K562 (cell line): ENCODE data around the gene CREG1. TPM values are rescaled to one million over a fixed set of nuclear protein-coding genes. Genes with fewer than 3 reads are reported as not detected.
A peak's percentile ranks its signal among the peaks of the same experiment; 100 is the strongest.

ENCODE experiments used
- HOMEZ ChIP-seq: fragments of 250-450 bp; sonication (Bioruptor Pico); IDR thresholded peaks from 2 replicates; pipeline ENCODE4 v1.4.0; 2020; ENCODE audit warnings: mild to moderate bottlenecking, moderate library complexity
- ZBTB40 ChIP-seq, 2 experiments: fragments of 450-650 bp in 1 of 2; sonication (generic) in 1 of 2; formaldehyde crosslinking in 1 of 2; IDR thresholded peaks; 2 replicates each; pipeline versions ENCODE4 v1.7.1 to v1.9.0; 2016 to 2022; ENCODE audit warnings: inconsistent platforms in 1 of 2, mild to moderate bottlenecking in 1 of 2, missing genetic modification reagents in 1 of 2
- polyA plus RNA-seq, 8 experiments: library from polyadenylated mRNA; depleted of rRNA in 4 of 8; stranded (reverse) in 5 of 8; unstranded in 3 of 8; fragments of >200 nt; fragmentation: Nextera tagmentation in 2 of 8; fragmentation: Illumina TruSeq in 1 of 8; extraction: Ambion mirVana in 2 of 8; extraction: Trizol in 1 of 8; gene quantifications; 2 replicates each; pipeline versions ENCODE4 v1.2.1 to v1.2.3, GENCODE V29; 2011 to 2014; ENCODE audit warnings: inconsistent platforms in 1 of 8, missing spikeins in 1 of 8
- total RNA-seq, 7 experiments: library from RNA; depleted of rRNA in 6 of 7; stranded (reverse); fragments of >200 nt in 6 of 7; fragmentation: Illumina TruSeq in 2 of 7; extraction: Trizol in 2 of 7; gene quantifications; 2 replicates each; pipeline versions ENCODE4 v1.2.1 to v1.2.3, GENCODE V29; 2011 to 2021; ENCODE audit warnings: low replicate concordance in 1 of 7

Gene CREG1
- total and polyA plus RNA-seq, 9 of the 15 experiments (the other 6 are each of a cell fraction or from before 2014, with no cell fraction given) = 45.7 to 272 (median 161) TPM

DNA sequence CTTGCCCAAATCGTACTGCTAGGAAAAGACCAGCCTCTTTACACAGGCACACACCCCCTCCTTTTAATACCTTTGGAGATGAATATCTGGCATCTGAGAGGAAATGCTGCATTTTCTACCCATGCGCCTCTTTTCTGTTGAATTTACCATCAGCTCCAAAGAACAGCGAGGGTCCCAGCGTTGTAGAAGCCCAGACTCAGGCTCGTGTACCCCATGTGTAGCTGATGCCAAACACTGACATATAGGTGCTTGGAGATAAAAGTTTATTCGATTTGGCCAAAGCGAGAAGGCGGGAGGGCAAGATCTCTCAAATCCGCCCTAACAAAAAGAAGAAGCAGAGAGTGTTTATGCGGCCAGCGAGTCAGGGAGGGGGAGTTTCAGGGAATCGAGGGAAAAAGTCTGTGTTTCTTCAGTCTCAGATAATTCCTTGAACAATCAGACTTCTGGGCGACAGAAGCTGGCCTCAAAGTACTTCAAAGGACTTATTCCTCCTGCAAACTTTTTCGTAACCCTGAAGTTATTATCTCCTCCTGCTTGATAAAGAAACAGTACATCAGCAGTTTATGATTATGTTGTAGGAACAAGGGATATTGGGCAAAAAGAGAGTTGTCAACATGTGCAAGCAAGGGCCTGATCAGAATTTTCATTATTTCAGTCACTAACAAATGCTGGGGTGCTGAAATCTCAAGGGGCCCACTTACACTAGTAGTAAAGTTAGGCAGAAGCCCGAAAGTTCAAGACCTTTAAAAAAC lies 642 bp upstream of the CREG1 start (continued):
- TF ChIP-seq ZBTB40 (IDR thresholded peaks at IDR 0.05) (peak; percentile 46; the same call in 1 of the 2 replicates), ZBTB40 (CRISPR knock-in tag; IDR thresholded peaks at IDR 0.05) (no peak), HOMEZ (CRISPR knock-in tag) (no peak)
- TF ChIP-seq, all 486 proteins: peak for 49
